NT2/D1 (cell line): ENCODE data around the gene EDA.

Source experiments
- YY1 ChIP-seq: IDR thresholded peaks from 2 replicates; pipeline ENCODE4 v1.6.1; 2011; ENCODE audit not compliant: insufficient read length, insufficient read depth
- ZNF274 ChIP-seq: IDR thresholded peaks from 2 replicates; pipeline ENCODE4 v1.6.1; 2011; ENCODE audit warnings: mild to moderate bottlenecking, low read depth, low read length

GRCh38 chrX:70079297-70079696 lies 463.4 kb downstream of the EDA start:
- TF ChIP-seq ZNF274 (no peak), YY1 (no peak)
